ENCODE results near the gene OR52A1.

- TF ChIP-seq CTCF (IDR thresholded peaks at IDR 0.05) (no peak), POLR2A (IDR thresholded peaks at IDR 0.05) (no peak)
Measured at GRCh38 chr11:5137996-5138395, 16.6 kb downstream of the OR52A1 start, which contains the start of gene OR52A5.
